NCI-H345 treated with DMSO at 0.1 percent for 48 hours (cell line): ENCODE data around the gene UBE2J2.

ENCODE experiments used
- DNase-seq: peaks from one replicate; lab custom pipeline; 2025; ENCODE audit not compliant: unreplicated experiment; lab: John Stamatoyannopoulos, UW

Gene UBE2J2

DNA sequence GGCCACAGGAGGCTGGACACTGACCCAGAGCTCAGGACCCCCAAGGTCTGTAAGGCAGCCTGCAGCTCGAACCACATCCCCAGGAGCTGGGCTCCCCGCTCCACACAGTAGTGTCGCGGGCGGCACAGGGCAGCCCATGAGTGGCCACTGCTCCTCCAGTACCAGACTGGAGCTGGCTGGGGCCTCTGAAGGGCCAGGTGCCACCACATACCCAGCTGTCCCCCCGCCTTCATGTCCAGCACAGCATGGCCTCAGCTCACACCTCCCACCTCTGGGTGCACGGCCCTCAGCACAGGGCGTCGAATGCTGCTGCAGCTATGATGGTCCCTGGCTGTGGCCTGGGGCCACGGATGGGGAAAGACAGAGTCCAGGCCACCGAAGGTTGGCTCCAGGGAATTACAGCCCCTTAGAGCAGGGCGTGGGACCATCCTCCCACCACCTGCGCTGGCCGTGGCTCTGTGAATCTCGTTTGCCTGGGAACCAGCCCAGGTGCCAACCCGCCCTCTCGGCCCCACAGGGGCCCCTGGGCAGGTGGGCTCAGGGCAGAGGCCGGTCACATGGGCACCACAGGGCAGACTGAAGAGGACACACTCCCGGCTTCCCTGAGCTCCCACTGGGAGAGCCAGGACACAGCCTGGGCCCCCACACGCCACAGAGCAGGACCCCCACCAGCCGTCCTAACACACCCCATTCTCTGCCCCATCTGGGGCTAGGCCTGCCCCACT lies 57.6 kb downstream of the UBE2J2 start:
- DNase-seq, result no peak

GRCh38 chr1:1215080-1215676 lies 58.5 kb downstream of the UBE2J2 start:
- DNase-seq, result no peak

DNA sequence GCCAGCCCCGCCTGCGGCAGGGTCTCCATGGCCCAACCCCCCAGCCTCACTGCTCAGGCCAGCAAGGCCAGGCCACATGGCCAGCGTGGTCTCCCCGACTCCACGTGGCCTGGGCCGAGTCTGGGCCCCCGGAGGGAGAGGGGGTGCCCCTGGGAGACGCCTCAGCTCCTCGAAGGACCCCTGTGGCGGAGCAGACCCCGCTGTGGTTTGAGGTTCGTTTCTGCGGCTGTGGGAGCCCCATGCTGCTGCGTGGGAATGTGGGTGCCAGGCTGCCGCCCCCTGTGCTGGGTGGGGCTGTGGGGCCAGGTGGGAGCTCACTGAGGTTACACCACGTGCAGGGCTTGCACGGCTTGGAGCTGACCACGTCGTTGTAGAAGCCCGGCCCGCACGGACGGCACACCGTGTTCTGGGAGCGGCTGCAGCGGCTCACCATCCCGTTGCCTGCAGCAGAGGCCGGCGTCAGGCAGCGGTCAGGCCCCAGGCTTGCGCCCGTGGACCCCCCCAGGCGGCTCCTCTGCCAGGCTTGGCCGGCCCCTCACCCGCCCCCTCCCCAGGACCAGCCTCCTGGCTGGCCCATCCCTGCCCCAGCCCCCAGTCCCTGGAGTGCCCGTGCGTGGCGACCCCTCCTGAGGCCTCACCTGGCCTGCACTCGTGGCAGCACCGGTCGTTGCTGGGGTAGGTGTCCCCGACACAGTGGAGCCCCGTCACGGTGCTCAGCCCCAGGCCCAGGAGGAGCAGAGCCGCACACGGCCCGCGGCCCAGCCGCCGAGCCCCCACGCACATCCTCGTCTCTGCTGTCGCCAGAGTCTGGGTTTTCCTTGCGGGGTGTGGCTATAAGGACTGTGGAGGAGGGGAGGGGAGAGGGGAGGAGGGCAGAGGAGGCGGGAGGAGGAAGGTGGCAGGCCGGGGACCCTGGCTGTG lies 60.0 kb downstream of the UBE2J2 start, which contains the start of gene TNFRSF4:
TNFRSF4 (minus strand) TSS at position 809 of the 921 bp plus-strand sequence; CDS start at position 783, 26 bp downstream.
- no peak for DNase-seq

DNA sequence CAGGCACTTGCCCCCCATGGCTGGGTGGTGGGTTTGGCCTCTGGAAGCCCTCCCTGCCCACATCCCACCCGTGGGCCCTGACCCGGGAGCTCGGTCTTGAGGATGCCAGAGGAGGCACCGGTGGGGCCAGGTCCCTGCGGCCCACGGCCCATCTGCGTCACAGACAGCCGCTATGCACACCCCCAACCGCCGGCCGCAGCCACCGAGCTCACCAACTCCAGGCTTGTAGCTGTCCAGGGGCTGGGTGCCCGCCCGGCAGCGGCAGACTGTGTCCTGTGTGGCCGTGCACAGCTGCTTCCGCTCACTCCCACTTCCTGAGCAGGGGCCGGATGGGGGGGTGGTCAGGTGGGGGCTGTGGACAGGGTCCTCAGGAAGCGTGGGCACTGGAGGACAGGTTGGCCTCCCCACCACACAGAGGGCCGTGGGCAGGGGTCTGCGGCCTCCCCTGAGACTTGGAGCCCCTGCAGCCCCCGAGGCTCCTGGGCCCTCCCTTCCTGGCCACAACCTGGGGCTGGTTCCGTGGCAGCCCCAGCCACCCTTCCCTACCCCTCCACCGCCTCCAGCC lies 60.8 kb downstream of the UBE2J2 start:
- no peak for DNase-seq

DNA sequence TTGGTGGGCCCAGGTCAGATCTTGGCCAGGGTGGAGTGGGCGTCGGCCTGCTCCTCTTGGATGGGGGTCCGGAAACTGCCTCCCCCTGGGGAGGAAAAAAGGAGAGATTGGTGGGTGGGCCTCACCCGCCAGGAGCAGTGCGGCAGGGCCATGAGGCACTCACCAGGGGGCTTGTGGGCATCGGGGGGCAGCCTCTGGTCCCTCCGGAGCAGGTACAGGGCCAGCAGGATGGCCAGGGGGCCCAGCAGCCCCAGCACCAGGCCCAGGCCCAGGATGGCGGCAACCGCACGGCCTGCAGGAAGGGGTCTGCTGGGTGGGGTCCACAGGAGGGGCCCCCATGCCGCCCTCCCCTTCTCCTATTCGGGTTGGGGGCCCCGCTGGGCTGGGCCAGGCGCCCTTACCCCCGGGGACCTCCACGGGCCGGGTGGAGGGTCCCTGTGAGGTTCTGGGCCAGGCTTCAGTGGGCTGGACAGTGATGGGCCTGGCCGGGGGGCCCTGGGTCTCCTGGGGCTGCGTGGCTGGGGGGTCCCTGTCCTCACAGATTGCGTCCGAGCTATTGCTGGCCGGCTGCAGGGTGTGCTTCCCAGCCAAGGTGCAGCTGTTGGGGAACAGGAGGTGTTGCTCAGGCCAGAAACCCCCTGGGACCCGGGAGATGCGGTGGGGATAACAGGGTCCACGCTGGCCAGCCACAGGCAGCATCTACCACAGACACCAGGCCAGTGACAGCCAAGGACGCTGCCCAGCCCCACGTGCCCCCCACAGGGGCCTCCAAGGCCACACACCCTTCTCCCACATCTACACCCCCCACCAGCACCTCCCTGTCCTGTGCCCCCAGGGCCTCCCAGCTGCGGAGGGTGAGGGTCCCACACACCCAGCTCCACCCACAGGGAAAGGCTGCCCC lies 61.9 kb downstream of the UBE2J2 start:
- no peak for DNase-seq

DNA sequence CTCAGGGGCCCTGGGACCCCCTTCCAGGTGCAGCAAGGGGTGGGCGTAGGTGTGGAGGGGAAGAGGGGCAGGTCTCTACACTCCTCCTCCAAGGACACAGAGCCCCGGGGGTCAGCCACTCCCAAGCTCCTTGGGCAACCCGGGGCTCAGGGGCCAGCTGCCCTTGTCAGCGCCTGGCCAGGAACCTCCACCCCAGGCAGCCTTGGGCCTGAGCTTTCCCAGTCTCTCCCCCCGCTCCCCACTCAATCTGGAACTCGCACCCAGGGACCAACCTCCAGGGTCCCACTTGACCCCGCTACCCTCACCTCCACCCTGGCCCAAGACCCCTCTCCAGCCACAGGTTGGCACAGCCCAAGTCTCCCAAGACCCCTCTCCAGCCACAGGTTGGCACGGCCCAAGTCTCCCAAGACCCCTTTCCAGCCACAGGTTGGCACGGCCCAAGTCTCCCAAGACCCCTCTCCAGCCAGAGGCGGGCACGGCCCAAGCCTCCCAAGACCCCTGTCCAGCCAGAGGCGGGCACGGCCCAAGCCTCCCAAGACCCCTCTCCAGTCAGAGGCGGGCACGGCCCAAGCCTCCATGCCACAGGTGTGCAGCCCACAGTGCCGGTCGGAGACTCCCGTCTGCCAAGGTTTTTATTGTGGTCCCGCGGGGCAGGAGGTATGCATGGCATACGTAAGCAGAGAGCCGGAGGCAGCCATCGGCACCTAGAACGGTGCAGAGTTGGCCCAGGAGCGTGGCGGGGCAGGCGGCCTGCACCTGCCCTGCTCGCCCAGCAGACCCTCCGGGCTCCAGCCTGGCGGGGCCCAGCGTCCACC lies 62.7 kb downstream of the UBE2J2 start:
- DNase-seq, result no peak

GRCh38 chr1:1208713-1209433 lies 64.8 kb downstream of the UBE2J2 start:
- no peak for DNase-seq

- DNase-seq, result no peak
Measured at GRCh38 chr1:1207571-1207892, 66.1 kb downstream of the UBE2J2 start.

DNA sequence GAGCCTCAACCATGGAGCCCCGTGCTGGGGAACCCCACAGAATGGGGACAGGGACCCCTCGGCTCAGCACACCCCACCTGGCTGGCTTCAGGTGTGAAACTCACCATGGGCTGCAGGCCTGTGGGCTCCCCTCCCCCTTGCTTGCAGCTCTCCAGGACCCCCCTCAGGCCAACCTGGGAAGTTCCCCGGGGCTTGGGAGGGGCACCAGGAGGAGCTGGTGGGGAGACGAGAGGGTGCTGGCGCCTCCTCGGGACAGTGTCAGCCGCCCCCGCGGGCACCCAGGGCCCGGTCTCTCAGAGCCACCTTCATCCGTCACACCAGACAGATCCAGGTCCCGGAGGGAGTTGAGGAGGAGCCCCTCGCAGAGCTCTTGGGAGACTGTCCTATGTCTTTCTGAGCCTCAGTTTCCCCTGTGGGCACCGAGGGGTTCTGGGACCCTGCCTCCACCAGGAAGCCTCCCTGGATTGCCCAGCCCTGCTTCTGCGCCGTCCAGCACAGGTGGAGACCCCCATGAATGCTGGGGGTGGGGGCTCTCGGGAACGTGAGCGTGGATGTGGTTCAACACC lies 66.6 kb downstream of the UBE2J2 start:
- no peak for DNase-seq

- no peak for DNase-seq
Measured at GRCh38 chr1:1206376-1206965, 67.2 kb downstream of the UBE2J2 start, which contains the start of gene TNFRSF18. TSS of gene TNFRSF18 (minus strand) at chr1:1206592. CDS start at chr1:1206571, 21 bp downstream.

DNA sequence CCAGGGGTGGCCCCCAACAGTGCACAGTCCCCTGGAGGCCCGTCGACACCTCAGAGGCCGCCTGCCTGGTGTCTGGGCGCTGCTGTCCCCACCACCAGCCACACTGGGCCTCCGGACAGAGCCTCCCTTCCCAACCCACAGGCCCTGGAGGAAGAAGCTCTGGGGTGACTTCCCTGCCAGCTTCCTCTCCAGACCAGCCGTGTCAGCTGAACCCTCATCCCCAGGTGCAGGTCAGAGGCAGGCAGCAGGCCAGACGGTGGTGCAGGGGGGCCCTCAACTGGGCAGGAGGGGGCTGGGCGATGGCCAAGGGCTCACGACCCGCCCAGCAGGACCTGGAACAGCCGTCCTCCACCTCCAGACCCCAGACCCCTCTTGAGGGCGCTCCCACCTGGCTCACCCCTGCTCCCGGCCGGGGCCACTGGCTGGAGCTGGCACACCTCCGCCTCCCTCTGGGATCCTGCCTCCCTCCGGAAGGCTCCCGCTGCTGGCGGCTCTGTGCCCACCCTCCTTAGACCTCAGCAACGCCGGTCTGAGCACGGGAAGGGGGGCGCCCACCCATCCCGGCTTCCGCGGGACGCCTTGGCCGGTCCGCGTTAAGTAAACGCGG lies 67.8 kb downstream of the UBE2J2 start:
- DNase-seq, result no peak

DNA sequence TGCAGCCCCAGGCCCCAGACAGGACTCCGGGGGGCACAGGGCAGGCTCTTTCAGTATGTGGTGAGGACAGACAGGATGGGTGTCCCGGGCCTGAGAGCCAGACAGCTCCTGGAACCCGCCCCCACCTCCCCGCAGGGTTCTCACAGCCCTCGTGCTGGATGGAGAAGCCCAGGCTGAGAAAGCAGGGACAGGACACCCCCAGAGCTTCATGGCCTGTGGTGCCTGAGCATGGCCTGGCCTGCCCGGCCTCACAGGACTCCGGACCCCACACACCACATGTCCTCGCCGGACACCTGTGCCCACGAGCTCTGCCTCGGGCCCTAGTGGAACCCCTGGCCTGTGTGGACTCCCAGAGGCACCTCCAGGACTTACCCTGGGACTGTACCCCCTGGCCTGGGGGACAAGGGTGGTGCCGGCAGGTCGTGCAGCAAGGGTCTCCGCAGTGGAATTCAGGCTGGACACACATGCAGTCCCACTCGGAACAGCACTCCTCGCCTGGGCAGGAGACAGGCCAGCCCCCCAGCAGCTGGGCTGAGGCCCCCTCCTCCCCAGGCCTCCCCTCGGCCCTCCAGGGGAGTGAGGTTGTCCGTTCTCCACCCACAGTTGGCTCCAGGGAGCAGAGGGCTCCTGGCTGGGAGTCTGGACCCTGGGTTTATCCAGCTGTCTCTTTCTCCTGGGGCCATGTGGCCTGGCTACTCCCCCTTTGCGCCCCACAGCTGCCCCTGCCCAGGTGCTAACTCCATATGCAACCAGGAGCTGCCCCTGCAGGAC lies 68.5 kb downstream of the UBE2J2 start:
- DNase-seq, result no peak

GRCh38 chr1:1204425-1204920 lies 69.2 kb downstream of the UBE2J2 start:
- DNase-seq, result no peak
